Measurements from ENCODE around the gene MYBL2.
A peak's percentile ranks its signal among the peaks of the same experiment; 100 is the strongest.

MYBL2 gene

DNA sequence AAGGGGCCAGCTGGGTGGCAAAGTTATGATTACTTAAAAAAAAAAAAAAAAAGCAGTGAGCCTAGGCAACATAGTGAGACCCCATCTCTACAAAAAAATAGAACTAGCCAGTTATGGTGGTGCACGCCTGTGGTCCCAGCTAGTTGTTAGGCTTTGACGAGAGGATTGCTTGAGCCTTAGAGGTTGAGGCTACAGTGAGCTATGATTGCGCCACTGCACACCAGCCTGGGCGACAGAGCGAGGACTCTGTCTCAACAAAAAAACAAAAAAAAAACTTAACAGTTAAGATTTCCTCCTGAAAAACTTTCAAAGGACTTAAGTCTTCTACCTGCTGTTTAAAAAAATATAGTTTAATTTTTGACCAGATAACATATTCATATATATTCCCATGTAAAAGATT, 57.5 kb downstream of the MYBL2 start:
- no peak for DNase-seq

DNA sequence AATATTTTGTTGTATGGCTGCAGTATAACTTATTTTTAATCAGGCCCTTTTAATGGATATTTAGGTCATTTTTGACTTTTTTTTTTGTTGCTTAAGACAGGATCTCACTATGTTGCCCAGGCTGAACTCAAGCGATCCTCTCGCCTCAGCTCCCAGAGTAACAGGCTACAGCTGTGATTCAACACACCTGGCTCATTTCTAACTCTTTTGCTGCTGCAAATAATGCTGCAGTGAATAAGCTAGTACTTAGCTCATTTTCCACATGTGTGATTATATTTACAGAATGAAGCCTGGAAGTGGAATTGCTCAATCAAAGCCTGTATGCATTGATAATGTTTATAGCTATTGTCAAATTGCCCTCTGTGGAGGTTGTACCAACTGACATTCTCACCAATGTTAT, 58.8 kb downstream of the MYBL2 start:
- DNase-seq: no peak

DNA sequence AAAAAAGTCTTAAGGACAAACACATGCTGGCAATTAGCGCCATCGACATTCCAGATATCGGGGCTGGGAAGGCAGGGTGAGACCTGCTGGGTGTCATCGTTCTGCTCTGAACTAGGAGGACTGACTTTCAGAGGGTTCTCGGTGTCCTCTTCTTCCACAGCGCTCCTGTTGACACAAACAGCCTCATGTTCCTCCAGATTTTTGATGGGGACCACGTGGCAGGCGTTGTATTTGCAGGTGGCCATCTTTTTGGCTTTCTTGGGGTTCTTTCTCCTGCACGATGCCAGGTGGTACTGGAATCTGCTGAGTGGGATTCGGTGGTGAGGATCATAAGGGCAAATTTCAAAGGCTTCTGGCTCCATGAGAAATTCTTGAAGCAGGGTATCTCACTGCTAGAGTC, 59.4 kb downstream of the MYBL2 start:
- DNase-seq: no peak

DNA sequence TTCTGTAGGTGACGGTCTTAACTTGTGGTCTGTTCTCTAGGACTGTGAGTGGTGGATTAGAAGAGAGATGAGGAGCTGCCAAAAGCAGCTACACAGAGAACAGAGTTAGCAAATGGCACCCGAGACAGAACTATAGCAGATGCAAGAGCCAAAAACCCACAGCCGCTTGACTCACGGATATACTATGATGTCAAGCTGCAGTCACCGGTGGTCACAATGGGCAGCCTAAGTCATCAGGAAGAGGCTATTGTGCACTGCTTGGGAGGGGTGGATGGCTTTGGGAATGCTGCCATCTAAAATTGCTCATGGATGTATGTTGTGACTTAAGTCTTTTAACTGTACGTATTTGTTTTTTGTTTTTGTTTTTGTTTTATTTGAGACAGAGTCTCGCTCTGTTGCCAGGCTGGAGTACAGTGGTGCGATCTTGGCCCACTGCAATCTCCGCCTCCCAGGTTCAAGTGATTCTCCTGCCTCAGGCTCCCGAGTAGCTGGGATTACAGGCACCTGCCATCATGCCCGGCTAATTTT, 60.0 kb downstream of the MYBL2 start, which contains the start of gene GTSF1L:
Gene GTSF1L, minus strand, starts transcription at position 192 of the 528 bp plus-strand sequence. CDS start 308 bp downstream, outside the sequence.
- no peak for DNase-seq

DNA sequence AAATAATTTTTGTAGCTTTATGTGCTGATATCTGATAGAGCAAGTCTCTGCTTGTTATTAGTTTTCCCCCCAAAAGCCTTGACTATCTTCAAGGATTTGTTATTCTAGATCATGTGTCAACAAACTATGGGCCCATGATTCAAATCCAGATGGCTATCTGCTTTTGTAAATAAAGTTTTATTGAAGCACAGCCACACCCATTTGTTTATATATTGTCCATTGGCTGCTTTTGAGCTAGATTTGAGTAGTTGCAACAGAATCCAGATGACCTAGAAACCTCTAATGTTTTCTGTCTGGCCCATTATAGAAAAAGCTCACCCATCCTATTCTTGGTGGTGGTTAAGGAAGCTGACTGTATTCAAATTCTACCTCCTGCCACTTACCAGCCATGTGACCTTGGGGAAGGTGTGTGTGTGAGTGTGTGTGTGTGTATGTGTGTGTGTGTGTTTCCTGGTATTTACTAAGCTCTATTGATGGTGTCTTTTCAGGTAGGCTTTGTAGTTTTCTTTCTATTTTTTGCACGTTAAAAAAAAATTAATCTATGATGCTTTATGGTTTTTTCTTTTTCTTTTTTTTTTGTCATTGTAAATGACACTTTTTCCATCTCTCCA, 61.2 kb downstream of the MYBL2 start:
- DNase-seq: no peak

DNA sequence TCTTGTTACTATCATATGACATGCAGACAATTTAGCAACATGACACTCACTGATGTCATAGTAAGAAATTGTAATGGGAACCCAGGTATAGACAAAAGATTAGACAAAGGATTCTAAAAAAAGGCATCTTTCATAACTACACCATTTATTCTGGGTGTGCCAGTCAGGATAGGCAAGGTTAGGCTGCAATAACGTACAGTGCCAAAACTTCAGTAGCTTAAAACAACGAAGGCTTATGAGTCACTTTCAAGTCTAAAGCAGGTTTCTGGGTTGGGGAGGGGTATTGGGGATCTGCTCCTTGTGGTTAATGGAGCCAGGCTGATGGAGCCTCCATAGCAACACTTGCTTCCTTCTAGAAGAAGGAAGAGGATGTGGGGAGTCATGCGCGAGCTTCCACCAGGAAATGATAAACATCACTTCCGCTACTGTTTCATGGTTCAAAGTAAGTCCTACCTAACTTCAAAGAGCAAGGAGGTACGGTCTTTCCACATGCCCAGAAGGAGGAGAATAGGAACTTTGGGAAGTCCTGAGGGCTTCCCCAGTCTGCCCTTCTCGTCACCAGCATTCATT, 61.9 kb downstream of the MYBL2 start:
- DNase-seq: no peak

DNA sequence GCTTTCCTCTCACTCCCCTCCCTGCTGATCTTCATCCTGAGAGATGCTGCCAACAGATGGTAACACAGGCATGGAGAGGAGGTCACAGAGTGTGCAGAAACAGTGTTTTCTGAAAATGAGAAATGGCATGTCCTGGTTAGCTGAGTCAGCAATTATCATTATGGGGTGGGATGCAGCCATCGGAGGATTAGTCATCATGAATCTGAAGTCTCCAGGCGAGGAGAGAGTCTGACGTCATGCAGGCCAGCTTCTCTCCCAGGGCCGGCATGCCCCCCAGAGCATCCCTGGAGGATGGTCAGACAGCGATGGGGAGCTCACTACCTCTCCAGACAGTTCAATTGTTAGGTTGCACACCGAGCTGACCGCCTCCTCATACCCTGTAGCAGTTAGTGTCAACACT, 64.6 kb downstream of the MYBL2 start:
- DNase-seq: no peak

DNA sequence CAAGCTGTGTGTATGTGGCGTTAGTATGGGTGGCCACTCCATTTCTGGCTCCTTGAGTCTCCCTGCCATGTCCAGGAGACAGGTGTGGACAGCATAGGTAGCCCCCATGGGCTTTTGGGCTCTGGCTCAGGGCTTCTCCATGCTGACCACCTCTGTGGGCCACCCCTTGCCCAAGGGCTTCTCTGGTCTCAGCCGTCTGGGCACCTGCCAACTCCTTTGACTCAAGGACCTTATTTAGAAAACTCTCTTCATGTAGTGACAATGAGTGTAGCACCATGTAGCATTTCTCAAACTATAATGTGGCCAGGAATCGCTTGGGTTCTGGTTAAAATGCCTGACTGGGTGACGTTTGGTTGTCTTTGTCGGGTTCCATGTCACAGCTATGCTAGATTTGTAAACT, 65.0 kb downstream of the MYBL2 start:
- DNase-seq: no peak

DNA sequence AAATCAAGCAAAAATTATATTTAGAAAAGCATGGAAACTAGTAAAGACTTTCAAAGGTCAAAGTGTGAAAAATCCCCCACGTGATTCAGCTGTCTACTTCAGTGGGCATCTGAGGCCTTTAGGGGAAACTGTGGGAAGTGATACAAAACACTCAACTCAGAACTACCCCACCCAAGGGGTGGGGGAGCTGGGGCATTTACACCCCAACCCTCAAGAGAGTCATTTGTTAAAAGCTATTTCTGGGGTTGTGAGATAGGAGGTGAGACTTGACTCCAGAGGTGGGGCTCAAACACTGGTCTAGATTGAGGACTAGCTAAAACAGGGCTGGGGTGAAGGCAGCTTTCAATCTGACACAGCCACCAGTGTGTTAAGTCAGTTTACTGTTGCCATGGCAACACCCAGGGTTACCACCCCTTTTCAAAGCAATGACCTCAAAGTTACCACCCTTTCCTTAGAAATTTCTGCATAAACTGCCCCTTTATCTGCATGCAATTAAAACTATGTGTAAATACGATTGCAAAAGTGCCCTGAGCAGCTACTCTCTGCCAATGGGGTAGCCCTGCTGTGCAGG, 69.8 kb downstream of the MYBL2 start:
- no peak for DNase-seq

DNA sequence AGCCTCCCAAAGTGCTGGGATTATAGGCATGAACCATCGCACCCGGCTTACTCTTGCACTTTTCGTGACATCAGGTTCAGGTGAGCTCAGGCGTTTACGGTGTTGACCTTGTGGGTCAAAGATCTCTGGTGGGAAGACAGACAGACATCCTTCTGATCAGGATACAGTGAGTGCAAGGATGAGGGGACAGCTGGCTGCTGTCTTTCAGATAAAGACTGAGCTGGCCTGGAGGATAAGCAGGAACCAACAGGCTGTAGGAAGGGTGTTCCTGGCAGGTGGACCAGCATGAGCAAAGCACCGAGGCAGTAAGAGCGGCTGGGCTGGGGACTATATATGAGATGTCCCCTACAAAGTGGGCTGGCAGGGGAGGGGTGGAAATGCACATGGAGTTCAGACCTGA, 71.0 kb downstream of the MYBL2 start:
- no peak for DNase-seq

DNA sequence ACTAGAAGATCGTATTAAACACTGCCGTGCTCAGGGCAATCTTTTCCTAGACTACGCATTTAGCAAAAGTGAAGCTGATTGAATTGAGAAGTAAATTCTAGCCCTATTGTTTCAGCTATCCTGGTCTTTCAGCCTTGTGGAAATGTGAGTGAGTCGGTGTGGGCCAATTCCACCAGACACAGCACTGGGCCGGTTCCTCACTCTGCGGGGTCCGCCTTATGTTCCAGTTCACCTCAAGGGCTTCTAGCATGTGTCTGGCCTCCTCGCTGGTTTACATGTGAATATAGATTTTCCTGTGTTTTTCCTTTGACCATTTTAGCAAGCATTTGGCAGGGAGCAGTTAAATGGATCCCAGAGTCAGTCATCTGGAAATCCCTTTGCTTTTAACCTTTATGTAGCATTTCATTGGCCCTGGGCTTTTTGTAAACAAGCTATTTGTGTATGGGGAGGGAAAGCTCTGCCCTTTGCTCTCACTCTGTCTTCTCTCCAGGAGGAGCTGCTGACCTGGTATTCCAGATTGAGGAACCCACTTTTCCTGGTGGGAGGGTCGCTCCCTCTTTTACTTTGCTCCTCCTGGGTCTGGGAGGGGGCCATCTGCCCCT, 72.3 kb downstream of the MYBL2 start:
- no peak for DNase-seq

DNA sequence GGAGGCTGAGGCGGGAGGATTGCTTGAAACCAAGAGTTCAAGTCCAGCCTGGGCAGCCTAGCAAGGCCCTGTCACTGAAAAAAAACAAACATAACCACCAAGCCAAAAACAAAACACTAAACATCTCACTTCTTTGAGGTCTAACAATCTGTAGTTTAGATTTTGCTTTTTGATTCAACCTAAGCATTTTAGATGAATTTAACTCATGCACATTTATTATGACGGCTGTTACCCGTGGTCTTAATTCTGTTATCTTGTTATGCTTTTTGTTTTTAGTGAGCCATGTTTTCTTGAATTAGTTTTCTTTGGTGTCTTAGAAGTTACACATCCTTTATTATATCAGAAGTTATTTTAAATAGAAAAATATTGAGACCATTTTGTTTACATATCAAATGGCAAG, 73.7 kb downstream of the MYBL2 start:
- no peak for DNase-seq

DNA sequence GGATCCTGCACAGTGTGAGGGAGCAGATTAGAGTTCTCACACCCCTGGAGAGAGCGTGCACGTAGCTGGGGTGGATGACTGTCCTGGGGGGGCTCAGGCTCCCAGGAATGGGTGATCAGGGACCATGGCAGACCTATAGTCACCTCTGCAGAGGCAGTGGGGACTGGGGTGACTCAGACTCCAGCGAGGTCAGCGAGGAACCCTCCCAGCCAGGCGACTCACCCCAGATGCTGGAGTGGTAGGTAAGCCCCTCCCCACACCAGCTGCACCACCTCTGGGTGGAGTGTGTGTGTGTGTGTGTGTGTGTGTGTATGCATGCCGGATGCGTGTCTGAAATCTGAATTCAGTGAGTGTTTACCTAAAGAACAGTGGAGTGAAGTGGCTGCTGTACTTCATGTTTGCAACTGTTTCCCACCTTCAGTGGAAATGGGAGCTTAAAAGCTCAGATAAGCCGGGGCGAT, 77.3 kb downstream of the MYBL2 start:
- no peak for DNase-seq

DNA sequence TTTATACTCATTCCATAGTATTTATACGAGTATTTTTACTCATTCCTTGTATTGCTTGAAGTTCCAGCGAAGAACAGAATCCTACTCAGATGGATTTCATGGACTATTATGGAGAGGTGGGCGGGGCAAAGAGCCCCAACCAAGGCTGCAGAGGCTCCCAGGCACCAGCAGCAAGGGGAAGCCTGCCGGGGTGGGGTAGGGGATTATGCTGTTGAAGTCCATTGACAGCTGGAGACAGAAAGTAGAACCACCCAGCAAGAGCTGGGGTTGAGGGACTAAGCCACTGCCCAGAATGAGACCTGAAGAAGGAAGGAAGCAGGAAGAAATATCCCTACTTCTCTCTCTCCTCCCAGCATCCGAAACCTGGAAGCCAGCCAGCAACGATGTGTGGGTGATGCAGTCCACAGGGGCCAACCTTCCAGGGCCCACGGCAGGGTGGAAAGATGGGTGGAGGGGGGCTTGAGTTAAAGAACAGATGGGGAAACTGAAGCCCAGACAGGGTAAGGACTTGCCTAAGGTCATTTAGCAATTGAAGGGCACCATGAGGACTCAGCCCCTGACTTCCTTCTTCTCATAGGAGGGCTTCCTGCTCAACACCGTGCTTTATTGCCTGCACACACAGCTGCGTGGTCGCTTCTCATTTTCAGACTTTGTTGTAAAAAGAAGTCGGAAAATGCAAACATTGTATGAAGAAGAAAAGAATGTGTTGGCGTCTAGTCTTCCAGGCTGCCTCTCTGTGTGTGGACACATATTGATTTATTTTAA, 78.2 kb downstream of the MYBL2 start:
- DNase-seq: no peak

DNA sequence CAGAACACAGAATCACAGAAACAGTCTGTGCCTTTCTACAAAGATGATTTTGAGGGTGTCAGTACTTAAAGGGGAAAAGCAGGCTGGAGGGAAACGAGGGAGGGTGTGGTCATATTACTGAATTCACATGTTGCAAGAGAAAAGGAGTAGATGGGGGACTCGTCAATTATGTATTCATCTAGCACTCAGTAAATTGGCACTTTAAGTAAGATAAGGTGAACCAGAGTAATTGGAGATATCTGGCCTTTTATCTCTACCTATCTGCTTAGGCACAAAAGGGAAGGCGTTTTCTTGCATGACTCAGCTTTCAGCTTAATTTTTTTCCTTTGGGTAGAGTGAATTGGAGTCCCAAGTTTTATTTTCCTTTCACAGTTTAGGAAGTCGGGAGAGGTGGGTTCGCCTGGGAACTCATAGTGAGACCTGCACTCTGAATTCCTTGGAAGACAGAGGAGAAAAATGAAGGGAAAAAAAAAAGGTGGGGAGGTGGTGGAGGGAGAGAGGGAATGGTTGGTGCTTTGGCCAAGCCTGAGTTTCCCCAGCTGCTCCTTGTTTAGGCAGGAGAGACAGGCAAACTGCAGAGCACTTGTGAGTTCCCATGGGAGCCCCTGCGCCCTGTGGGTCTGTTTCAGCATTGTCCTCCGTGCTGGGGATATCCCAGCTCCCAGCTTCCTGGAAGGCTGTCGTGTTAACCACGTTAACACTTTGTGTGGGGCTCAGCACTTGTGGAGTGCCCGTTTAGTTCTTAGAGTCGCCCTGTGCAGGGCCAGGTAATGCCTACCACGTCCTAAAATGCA, 79.6 kb downstream of the MYBL2 start:
- DNase-seq: no peak

DNA sequence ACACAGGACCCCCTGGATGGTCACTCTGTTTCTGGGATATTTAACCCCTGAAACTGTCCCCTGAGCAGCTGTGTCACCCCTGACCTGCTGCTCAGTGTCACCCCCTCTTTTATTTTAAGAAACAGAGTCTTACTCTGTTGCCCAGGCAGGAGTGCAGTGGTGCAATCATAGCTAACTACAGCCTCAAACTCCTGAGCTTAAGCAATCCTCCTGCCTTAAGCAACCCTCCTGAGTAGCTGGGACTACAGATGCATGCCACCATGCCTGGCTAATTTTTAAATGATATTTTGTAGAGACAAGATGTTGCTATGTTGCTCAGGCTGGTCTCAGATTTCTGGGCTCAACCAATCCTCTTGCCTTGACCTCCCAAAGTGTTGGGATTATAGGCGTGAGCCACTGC, 81.4 kb downstream of the MYBL2 start:
- no peak for DNase-seq

DNA sequence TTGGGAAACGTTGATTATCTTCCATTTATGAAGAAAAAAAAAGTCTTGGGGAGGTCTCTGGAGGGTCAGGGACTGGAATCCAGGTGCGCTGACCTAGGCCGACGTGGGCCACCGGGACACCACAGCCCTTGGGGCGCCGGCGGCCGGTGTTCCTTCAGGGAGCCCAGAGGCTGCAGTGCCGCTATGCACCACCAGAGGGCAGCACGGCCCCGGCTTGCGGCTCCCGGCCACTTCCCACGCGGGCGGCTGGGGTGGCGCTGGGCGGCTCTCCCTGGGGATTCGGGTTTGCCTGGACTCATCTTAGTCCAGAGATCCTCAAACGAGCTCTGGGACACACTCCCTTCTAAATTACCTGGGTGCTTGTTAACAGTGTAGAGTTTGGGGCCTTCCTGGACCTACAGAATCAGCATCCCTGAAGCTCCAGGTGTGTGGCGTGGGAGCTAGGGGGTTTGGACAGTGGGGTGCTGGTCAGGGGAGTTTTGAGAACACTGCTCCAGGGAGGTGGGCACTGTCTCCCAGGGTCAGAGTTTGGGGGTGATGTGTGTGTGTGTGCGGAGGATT, 82.9 kb downstream of the MYBL2 start:
- DNase-seq: peak; percentile 47

DNA sequence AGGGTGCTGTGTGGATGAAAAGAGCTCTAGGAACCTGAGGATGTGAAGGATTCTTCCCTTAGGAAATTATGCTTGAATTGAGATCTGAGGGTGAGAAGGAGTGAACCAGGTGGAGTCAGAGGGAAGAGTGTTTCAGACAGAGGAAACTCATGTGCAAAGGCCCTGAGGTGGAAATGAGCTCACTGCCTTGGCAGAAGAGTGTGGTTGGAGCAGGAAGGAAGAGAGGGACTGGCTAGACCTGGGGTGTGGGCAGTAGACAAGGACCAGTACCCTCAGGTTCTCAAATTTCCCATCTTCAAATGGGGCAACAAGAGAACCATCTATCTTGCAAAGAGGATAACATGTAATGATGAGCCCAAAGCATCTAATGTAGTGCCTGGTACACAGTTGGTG, 83.9 kb downstream of the MYBL2 start:
- DNase-seq: no peak

DNA sequence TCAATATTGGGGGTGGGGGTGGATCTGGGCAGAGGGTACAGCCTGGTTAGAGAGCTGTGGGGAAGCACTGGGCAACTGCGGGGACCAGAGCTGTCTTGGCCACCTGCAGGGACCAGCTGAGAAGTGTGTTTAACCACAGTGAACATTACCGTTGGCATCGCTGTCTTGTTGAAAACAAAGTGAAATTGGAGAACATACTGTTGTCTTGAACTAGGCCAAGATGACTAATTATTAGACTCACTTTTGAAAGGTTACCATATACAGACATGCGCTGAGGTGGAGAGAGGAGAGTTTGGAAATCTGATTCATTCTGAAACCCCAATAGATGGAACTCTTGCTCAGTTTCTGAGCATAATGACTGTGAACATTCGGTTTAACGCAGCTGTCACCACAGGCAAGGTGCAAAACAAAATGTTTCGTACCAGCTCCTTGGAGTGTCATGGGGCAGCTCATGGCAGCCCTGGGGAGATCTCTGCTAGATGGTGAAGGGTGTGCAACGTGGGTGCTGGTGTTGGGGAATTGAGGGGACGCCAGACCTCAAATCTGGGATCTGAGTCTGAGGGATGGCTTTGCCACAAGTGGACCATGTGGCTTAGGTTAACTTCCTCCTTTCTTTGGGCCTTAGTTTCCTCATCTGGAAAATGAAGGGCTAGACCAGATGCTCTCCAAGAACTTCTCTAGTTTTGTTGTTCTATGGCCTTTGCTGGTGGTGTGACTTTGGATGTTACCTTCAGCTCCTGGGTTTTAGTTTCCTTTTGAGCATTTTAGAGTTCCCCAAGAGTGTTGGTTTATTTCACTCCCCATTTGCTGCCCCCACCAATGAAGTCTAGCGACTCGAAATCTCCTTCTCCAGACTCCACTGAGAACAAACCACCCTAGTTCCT, 84.5 kb downstream of the MYBL2 start:
- DNase-seq: no peak

DNA sequence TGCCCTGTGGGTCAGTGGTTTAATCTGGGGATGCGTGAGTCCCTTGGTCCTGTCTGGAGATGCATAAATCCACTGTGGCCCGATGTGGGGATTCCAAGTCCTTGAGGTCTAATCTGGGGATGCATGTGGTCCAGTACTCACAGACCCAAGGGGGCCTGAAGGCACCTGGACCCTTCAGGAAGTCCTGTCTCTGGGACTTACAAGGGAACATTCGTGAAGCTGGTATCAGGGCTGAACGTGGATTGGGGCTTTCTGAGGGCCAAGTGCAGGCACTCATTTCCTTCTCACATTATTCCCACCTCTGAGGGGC, 85.1 kb downstream of the MYBL2 start:
- no peak for DNase-seq
